Fibroblast of lung (primary cell): ENCODE results near the gene CAMKV.

Experiments used
- EZH2 ChIP-seq: IDR thresholded peaks from 2 replicates; pipeline ENCODE4 v1.5.1; 2012; ENCODE audit warnings: low read length, control low read depth, mild to moderate bottlenecking; ENCODE audit errors: missing control alignments
- TF ChIP-seq, protein P1 (sequence below), 2 donors: IDR thresholded peaks in 1 of 2; conservative IDR thresholded peaks in 1 of 2; 1 replicate in 1 of 2; 2 replicates in 1 of 2; pipeline ENCODE4 v1.5.1; 2011 to 2012; ENCODE audit warnings: low read length in 2 of 2, control low read depth in 1 of 2, inconsistent platforms in 1 of 2, low read depth in 1 of 2, mild to moderate bottlenecking in 1 of 2

GRCh38 chr3:49899815-49900214, 30.1 kb upstream of the CAMKV start:
- TF ChIP-seq, protein P1, sequence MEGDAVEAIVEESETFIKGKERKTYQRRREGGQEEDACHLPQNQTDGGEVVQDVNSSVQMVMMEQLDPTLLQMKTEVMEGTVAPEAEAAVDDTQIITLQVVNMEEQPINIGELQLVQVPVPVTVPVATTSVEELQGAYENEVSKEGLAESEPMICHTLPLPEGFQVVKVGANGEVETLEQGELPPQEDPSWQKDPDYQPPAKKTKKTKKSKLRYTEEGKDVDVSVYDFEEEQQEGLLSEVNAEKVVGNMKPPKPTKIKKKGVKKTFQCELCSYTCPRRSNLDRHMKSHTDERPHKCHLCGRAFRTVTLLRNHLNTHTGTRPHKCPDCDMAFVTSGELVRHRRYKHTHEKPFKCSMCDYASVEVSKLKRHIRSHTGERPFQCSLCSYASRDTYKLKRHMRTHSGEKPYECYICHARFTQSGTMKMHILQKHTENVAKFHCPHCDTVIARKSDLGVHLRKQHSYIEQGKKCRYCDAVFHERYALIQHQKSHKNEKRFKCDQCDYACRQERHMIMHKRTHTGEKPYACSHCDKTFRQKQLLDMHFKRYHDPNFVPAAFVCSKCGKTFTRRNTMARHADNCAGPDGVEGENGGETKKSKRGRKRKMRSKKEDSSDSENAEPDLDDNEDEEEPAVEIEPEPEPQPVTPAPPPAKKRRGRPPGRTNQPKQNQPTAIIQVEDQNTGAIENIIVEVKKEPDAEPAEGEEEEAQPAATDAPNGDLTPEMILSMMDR (conservative IDR thresholded peaks at IDR 0.05 in 1 of 2, IDR thresholded peaks at IDR 0.05 in 1 of 2; ENCODE audit: low read depth in 1 of 2, low read length in 2 of 2) = peak; percentile 6 to 23
- no peak for TF ChIP-seq EZH2
